Loucy (cell line): ENCODE results near the gene SYNJ2.

Experiments used
- H2AFZ ChIP-seq: fragments of 200-600 bp; sonication (generic); 2 replicates; pipeline ENCODE4 v1.6.0; 2016; ENCODE audit warnings: antibody characterized with exemption, mild to moderate bottlenecking, low read length, moderate library complexity
- H3F3A ChIP-seq: fragments of 200-600 bp; 2 replicates; pipeline ENCODE4 v1.6.0; 2016; ENCODE audit warnings: antibody characterized with exemption, low read depth, mild to moderate bottlenecking
- H3K27me3 ChIP-seq: fragments of 200-600 bp; sonication (generic); 2 replicates; pipeline ENCODE4 v1.6.1; 2014; ENCODE audit warnings: low read length, mild to moderate bottlenecking; ENCODE audit not compliant: insufficient read depth, poor library complexity, severe bottlenecking
- H3K36me3 ChIP-seq: fragments of 200-600 bp; sonication (generic); 2 replicates; pipeline ENCODE4 v1.6.1; 2016; ENCODE audit warnings: low read length; ENCODE audit not compliant: insufficient read depth
- H3K4me1 ChIP-seq: fragments of 200-600 bp; sonication (generic); 2 replicates; pipeline ENCODE4 v1.5.1; 2014; ENCODE audit warnings: low read length, mild to moderate bottlenecking; ENCODE audit not compliant: insufficient read depth, poor library complexity, severe bottlenecking
- H3K4me2 ChIP-seq: fragments of 200-600 bp; sonication (generic); 2 replicates; pipeline ENCODE4 v1.6.0; 2014; ENCODE audit warnings: antibody characterized with exemption, low read length, low read depth, mild to moderate bottlenecking; ENCODE audit not compliant: poor library complexity, severe bottlenecking
- H3K4me3 ChIP-seq: fragments of 200-600 bp; sonication (generic); 2 replicates; pipeline ENCODE4 v1.5.1; 2014; ENCODE audit warnings: low read length, mild to moderate bottlenecking, mixed read lengths; ENCODE audit not compliant: poor library complexity, severe bottlenecking
- H3K79me2 ChIP-seq: fragments of 200-600 bp; sonication (generic); 2 replicates; pipeline ENCODE4 v1.6.1; 2014; ENCODE audit warnings: low read length; ENCODE audit not compliant: insufficient read depth
- H3K9ac ChIP-seq: fragments of 200-600 bp; sonication (generic); 2 replicates; pipeline ENCODE4 v1.6.0; 2014; ENCODE audit warnings: mild to moderate bottlenecking, low read depth, low read length, moderate library complexity; ENCODE audit not compliant: poor library complexity, severe bottlenecking
- H3K9me2 ChIP-seq: fragments of 200-600 bp; sonication (generic); replicated peaks from 2 replicates; pipeline ENCODE4 v1.6.1; 2016; ENCODE audit warnings: low read depth, low read length, mixed read lengths
- H3K9me3 ChIP-seq: fragments of 200-600 bp; sonication (generic); 2 replicates; pipeline ENCODE4 v1.6.1; 2014; ENCODE audit warnings: mild to moderate bottlenecking, antibody characterized with exemption, low read length, low read depth; ENCODE audit not compliant: insufficient read depth
- H4K20me1 ChIP-seq: fragments of 200-600 bp; sonication (generic); 2 replicates; pipeline ENCODE4 v1.6.0; 2014; ENCODE audit warnings: antibody characterized with exemption, low read length, mild to moderate bottlenecking; ENCODE audit not compliant: insufficient read depth, poor library complexity, severe bottlenecking
- EZH2phosphoT487 ChIP-seq: fragments of 200-600 bp; IDR thresholded peaks from 2 replicates; pipeline ENCODE4 v1.6.1; 2018; ENCODE audit warnings: antibody characterized with exemption, mild to moderate bottlenecking, moderate library complexity, borderline replicate concordance
- TF ChIP-seq, protein P1 (sequence below): fragments of 200-600 bp; sonication (generic); conservative IDR thresholded peaks from 2 replicates; pipeline ENCODE4 v1.5.1; 2014; ENCODE audit warnings: mild to moderate bottlenecking, antibody characterized with exemption, low read length

SYNJ2 gene

DNA sequence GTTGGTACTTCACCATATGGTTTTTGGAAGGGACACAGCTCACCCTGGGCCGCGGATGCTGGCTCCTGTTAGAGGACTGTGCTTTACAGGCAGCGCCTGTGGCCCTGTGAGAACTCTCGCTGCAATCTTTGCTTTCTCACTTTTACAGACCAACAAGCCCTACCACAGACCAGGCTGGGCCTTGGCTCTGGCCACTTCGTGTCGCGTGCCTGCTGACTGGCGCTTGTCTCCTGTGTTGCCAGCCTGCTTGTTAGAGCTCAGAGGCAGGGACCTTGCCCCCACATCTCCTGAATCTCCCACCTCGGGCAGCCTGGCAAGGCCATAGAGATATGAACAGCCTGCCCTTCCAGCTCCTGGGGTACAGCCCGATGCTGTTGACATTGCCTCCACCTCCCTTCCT, 56.1 kb downstream of the SYNJ2 start:
- Histone ChIP-seq H3K4me2 (no peak overlapping the region), H3K9me2 (no peaks in the 10 kb centered on the region), H3K9me3 (no peaks in the 10 kb centered on the region), H3K27me3 (no peaks in the 10 kb centered on the region), H2AFZ (no peak overlapping the region), H3K36me3 (peaks cover 28% of the 10 kb centered on the region; the same call in 1 of the 2 replicates), H3K79me2 (peaks cover 4% of the 10 kb centered on the region; the same call in 1 of the 2 replicates), H3K9ac (no peak overlapping the region), H3K4me1 (peaks cover 22% of the 10 kb centered on the region), H3F3A (no peaks in the 10 kb centered on the region), H4K20me1 (no peaks in the 10 kb centered on the region), H3K4me3 (no peak overlapping the region)
- TF ChIP-seq, protein P1, sequence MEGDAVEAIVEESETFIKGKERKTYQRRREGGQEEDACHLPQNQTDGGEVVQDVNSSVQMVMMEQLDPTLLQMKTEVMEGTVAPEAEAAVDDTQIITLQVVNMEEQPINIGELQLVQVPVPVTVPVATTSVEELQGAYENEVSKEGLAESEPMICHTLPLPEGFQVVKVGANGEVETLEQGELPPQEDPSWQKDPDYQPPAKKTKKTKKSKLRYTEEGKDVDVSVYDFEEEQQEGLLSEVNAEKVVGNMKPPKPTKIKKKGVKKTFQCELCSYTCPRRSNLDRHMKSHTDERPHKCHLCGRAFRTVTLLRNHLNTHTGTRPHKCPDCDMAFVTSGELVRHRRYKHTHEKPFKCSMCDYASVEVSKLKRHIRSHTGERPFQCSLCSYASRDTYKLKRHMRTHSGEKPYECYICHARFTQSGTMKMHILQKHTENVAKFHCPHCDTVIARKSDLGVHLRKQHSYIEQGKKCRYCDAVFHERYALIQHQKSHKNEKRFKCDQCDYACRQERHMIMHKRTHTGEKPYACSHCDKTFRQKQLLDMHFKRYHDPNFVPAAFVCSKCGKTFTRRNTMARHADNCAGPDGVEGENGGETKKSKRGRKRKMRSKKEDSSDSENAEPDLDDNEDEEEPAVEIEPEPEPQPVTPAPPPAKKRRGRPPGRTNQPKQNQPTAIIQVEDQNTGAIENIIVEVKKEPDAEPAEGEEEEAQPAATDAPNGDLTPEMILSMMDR, result no peak
- TF ChIP-seq EZH2phosphoT487, result no peak

DNA sequence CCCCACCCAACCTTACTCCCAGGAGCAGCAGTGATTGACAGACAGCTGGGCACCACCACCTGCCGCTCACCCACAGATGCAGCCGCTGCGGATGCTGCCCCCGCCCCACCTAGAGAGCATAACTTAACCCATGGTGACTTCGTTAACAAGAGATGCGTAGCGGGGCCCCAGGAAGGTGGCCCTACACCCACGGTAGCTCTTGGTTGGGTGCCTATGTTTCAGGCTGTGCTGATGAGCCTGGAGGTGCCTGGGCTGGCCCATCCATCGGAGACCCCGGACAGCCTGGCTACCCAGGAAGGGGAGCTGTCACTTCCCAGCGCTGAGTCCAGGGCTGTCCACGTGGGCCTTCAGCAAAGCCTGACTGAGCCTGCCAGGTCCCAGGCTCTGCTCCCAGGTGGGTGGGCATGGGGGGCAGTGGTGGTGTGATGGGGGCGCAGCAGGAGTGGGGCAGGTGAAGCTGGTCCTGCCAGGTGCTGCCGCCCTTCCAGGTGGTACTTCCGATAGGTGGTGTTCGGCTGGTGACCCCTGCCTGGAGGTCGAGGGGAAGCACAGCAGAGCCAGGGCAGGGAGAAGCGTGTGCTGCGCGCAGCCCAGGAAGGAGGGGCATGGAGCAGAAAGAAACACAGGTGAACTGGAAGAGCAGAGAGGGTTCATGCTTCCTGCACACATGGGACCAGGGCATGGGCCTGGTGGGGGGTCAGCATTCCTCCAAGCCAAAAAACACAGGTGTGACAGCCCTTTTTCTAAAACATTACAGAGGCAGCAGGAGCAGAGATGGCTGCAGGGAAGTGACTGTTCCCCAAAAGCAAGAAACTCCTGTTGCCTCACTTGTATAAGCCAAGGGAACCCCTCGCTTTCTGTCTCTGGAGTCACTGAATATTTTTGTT, 56.9 kb downstream of the SYNJ2 start:
- Histone ChIP-seq H2AFZ (no peak overlapping the region), H3K79me2 (no peaks in the 10 kb centered on the region), H3K4me1 (peaks cover 22% of the 10 kb centered on the region), H3K9ac (no peak overlapping the region), H3K4me2 (no peak overlapping the region), H3K36me3 (peaks cover 29% of the 10 kb centered on the region; the same call in 1 of the 2 replicates), H4K20me1 (no peaks in the 10 kb centered on the region), H3K9me2 (no peaks in the 10 kb centered on the region), H3F3A (no peaks in the 10 kb centered on the region), H3K27me3 (no peaks in the 10 kb centered on the region), H3K4me3 (no peak overlapping the region), H3K9me3 (no peaks in the 10 kb centered on the region)
- TF ChIP-seq, protein P1, result no peak
- TF ChIP-seq EZH2phosphoT487, result no peak

DNA sequence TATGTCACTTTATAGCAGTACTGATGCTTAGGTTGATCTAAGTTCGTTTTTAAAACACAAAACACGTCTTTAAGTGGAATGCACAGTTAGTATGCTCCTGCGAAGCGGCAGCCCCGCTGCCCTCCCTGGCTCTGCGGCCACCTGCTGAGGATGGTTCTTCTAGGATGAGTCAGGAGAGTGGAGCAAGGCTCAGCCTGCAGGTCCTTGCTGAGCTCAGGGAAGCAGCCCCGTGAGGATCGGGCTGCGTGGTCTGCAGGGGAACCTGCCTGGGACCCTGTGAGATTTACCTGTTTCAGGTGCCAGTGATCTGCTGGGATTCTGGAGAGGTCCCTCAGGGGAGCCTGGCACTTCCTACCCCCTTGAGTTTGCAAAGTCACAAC, 57.5 kb downstream of the SYNJ2 start:
- Histone ChIP-seq H3K9me2 (no peaks in the 10 kb centered on the region), H3K9ac (no peak overlapping the region), H3K27me3 (no peaks in the 10 kb centered on the region), H3K79me2 (no peaks in the 10 kb centered on the region), H3K4me3 (no peak overlapping the region), H3K4me2 (no peak overlapping the region), H4K20me1 (no peaks in the 10 kb centered on the region), H3K36me3 (peaks cover 23% of the 10 kb centered on the region; the same call in 1 of the 2 replicates), H3K9me3 (no peaks in the 10 kb centered on the region), H3F3A (no peaks in the 10 kb centered on the region), H2AFZ (no peak overlapping the region), H3K4me1 (peaks cover 22% of the 10 kb centered on the region)
- TF ChIP-seq, protein P1, result no peak
- TF ChIP-seq EZH2phosphoT487, result no peak
